ENCODE results near the gene SLIT3. TPM values are rescaled to one million over a fixed set of nuclear protein-coding genes. Genes with fewer than 3 reads are reported as not detected.

SLIT3 gene
- total RNA-seq, 1 experiment from 2014 or later = 0.10 TPM

GRCh38 chr5:169114466-169115065 lies 186.4 kb downstream of the SLIT3 start:
- Histone ChIP-seq H2AFZ (ENCODE audit: low read depth, low read length, poor library complexity, severe bottlenecking) (no peak overlapping the region), H3K4me1 (ENCODE audit: control insufficient read depth in 1 of 2, insufficient read depth in 2 of 2, low read length in 2 of 2) (no peaks in the 10 kb centered on the region), H4K20me1 (ENCODE audit: insufficient read depth) (no peaks in the 10 kb centered on the region), H3K9me3 (ENCODE audit: control insufficient read depth in 1 of 2, insufficient read depth in 1 of 2, low read depth in 1 of 2, low read length in 2 of 2) (no peaks in the 10 kb centered on the region), H3K79me2 (ENCODE audit: insufficient read depth, low read length) (no peaks in the 10 kb centered on the region), H3K36me3 (ENCODE audit: control insufficient read depth in 1 of 2, insufficient read depth in 2 of 2, low read length in 2 of 2) (no peaks in the 10 kb centered on the region), H3K9ac (ENCODE audit: low read length) (no peak overlapping the region), H3K9me2 (ENCODE audit: insufficient read depth) (no peaks in the 10 kb centered on the region), H3K27ac (ENCODE audit: low read depth, low read length) (no peak overlapping the region), H3K4me2 (ENCODE audit: low read length) (no peak overlapping the region), H3K27me3 (ENCODE audit: insufficient read depth, low read length) (0 out of 2 replicates have a peak, but pooled peaks cover 8% of the 10 kb centered on the region), H3K4me3 (replicated peaks in 1 of 2; ENCODE audit: low read depth in 1 of 2, low read length in 2 of 2) (no peak overlapping the region)
- TF ChIP-seq CBX3 (IDR thresholded peaks at IDR 0.05; ENCODE audit: low read depth) (no peak), CEBPB (IDR thresholded peaks at IDR 0.05; ENCODE audit: low read depth) (no peak), RAD21 (IDR thresholded peaks at IDR 0.05; ENCODE audit: low read depth) (no peak)
- DNase-seq (ENCODE audit: low read depth, low spot score) (no peak), ATAC-seq (no peak)
- no TSS peak for BruUV-seq (replicated peaks)
- ChIA-PET CTCF (no interaction called here), POLR2A (no interaction called here), RAD21 (ENCODE audit: low non-redundant PET in 1 of 2, low total read pairs in 2 of 2, uncharacterized antibody in 2 of 2, unreplicated experiment in 2 of 2) (no interaction called here)
- intact Hi-C loops (cut with micrococcal nuclease) = no loop called here

- ATAC-seq = no peak
- DNase-seq (ENCODE audit: low read depth, low spot score) = no peak
- no peaks in the 10 kb centered on the region for H3K36me3 ChIP-seq (ENCODE audit: control insufficient read depth in 1 of 2, insufficient read depth in 2 of 2, low read length in 2 of 2)
- ChIA-PET CTCF (no interaction called here), RAD21 (ENCODE audit: low non-redundant PET in 1 of 2, low total read pairs in 2 of 2, uncharacterized antibody in 2 of 2, unreplicated experiment in 2 of 2) (no interaction called here), POLR2A (no interaction called here)
- no peaks in the 10 kb centered on the region for H3K9me3 ChIP-seq (ENCODE audit: control insufficient read depth in 1 of 2, insufficient read depth in 1 of 2, low read depth in 1 of 2, low read length in 2 of 2)
- H4K20me1 ChIP-seq (ENCODE audit: insufficient read depth) = no peaks in the 10 kb centered on the region
- TF ChIP-seq CBX3 (IDR thresholded peaks at IDR 0.05; ENCODE audit: low read depth) = no peak
- no peak for TF ChIP-seq SIN3A (IDR thresholded peaks at IDR 0.05; ENCODE audit: low read depth)
- TF ChIP-seq ZBTB33 (IDR thresholded peaks at IDR 0.05; ENCODE audit: extremely low read depth, insufficient replicate concordance, low read length) = no peak
- TF ChIP-seq REST (IDR thresholded peaks at IDR 0.05; ENCODE audit: low read depth) = no peak
- no peak for TF ChIP-seq POLR2A (IDR thresholded peaks at IDR 0.05; ENCODE audit: borderline replicate concordance, extremely low read depth, insufficient read depth, insufficient read length)
- BruUV-seq (replicated peaks) = no TSS peak
- H3K9ac ChIP-seq (ENCODE audit: low read length) = no peak overlapping the region
- H2AFZ ChIP-seq (ENCODE audit: low read depth, low read length, poor library complexity, severe bottlenecking) = no peak overlapping the region
- no peaks in the 10 kb centered on the region for H3K9me2 ChIP-seq (ENCODE audit: insufficient read depth)
- H3K27me3 ChIP-seq (ENCODE audit: insufficient read depth, low read length) = 0 out of 2 replicates have a peak, but pooled peaks cover 4% of the 10 kb centered on the region
- intact Hi-C loops (cut with micrococcal nuclease) = no loop called here
- H3K4me2 ChIP-seq (ENCODE audit: low read length) = no peak overlapping the region
- no peaks in the 10 kb centered on the region for H3K79me2 ChIP-seq (ENCODE audit: insufficient read depth, low read length)
- H3K27ac ChIP-seq (ENCODE audit: low read depth, low read length) = no peak overlapping the region
- no peak overlapping the region for H3K4me3 ChIP-seq (replicated peaks in 1 of 2; ENCODE audit: low read depth in 1 of 2, low read length in 2 of 2)
- no peaks in the 10 kb centered on the region for H3K4me1 ChIP-seq (ENCODE audit: control insufficient read depth in 1 of 2, insufficient read depth in 2 of 2, low read length in 2 of 2)
Observed at GRCh38 chr5:169112016-169112415, 188.9 kb downstream of the SLIT3 start.

Data from HCT116 (cell line).